ENCODE measurements around the gene PLXNA1.

The PLXNA1 gene

GRCh38 chr3:126968391-126969390, 14.2 kb upstream of the PLXNA1 start:
- no peak for DNase-seq

- no peak for DNase-seq
Measured at GRCh38 chr3:126969586-126969985, 13.3 kb upstream of the PLXNA1 start.

GRCh38 chr3:126970101-126970500, 12.8 kb upstream of the PLXNA1 start:
- DNase-seq = no peak

GRCh38 chr3:126970921-126971320, 12.0 kb upstream of the PLXNA1 start:
- no peak for DNase-seq

- no peak for DNase-seq
Measured at GRCh38 chr3:126971891-126972351, 11.0 kb upstream of the PLXNA1 start.

GRCh38 chr3:126972866-126973265, 10.0 kb upstream of the PLXNA1 start:
- no peak for DNase-seq

GRCh38 chr3:126973814-126974213, 9.1 kb upstream of the PLXNA1 start:
- no peak for DNase-seq

GRCh38 chr3:126974756-126975155, 8.2 kb upstream of the PLXNA1 start:
- DNase-seq = no peak

GRCh38 chr3:126976906-126977305, 6.0 kb upstream of the PLXNA1 start:
- no peak for DNase-seq

- no peak for DNase-seq
Measured at GRCh38 chr3:126977821-126978220, 5.1 kb upstream of the PLXNA1 start.

- DNase-seq = no peak
Measured at GRCh38 chr3:126978291-126978690, 4.6 kb upstream of the PLXNA1 start.

GRCh38 chr3:126979046-126979628, 3.8 kb upstream of the PLXNA1 start:
- no peak for DNase-seq

- DNase-seq = no peak
Measured at GRCh38 chr3:126980266-126980811, 2.6 kb upstream of the PLXNA1 start.

- DNase-seq = no peak
Measured at GRCh38 chr3:126982126-126982470, 817 bp upstream of the PLXNA1 start.

GRCh38 chr3:126983276-126983652, 349 bp downstream of the PLXNA1 start:
- no peak for DNase-seq

- no peak for DNase-seq
Measured at GRCh38 chr3:126983653-126984390, 907 bp downstream of the PLXNA1 start.

GRCh38 chr3:126984391-126985131, 1.6 kb downstream of the PLXNA1 start:
- no peak for DNase-seq

- DNase-seq = no peak
Measured at GRCh38 chr3:126985132-126985985, 2.4 kb downstream of the PLXNA1 start.

GRCh38 chr3:126986001-126986400, 3.1 kb downstream of the PLXNA1 start:
- DNase-seq = no peak

GRCh38 chr3:126987129-126987528, 4.2 kb downstream of the PLXNA1 start:
- no peak for DNase-seq

- DNase-seq = no peak
Measured at GRCh38 chr3:126987596-126987995, 4.7 kb downstream of the PLXNA1 start.

Measured in SIG-M5 (cell line).